Astrocyte of the cerebellum (primary cell): Measurements from ENCODE around the gene NOL4L.
A peak's percentile ranks its signal among the peaks of the same experiment; 100 is the strongest.

ENCODE experiments used
- DNase-seq: peaks from one replicate; pipeline ENCODE4 v3.0.0-alpha.2; 2011; ENCODE audit warnings: low read depth
- H3K4me3 ChIP-seq: 2 replicates; pipeline ENCODE4 v1.5.1; 2011; ENCODE audit warnings: mild to moderate bottlenecking, low read depth, low read length, moderate library complexity
- in situ Hi-C: cut with HindIII; loops from 2 replicates; pipeline ENCODE4 v1.10.0; 2017; ENCODE audit warnings: low sequenced_read_pairs
- TF ChIP-seq, protein P1 (sequence below): IDR thresholded peaks from 2 replicates; pipeline ENCODE4 v1.5.1; 2012; ENCODE audit warnings: low read length, low read depth, moderate library complexity, mild to moderate bottlenecking; ENCODE audit errors: missing control alignments

The NOL4L gene

DNA sequence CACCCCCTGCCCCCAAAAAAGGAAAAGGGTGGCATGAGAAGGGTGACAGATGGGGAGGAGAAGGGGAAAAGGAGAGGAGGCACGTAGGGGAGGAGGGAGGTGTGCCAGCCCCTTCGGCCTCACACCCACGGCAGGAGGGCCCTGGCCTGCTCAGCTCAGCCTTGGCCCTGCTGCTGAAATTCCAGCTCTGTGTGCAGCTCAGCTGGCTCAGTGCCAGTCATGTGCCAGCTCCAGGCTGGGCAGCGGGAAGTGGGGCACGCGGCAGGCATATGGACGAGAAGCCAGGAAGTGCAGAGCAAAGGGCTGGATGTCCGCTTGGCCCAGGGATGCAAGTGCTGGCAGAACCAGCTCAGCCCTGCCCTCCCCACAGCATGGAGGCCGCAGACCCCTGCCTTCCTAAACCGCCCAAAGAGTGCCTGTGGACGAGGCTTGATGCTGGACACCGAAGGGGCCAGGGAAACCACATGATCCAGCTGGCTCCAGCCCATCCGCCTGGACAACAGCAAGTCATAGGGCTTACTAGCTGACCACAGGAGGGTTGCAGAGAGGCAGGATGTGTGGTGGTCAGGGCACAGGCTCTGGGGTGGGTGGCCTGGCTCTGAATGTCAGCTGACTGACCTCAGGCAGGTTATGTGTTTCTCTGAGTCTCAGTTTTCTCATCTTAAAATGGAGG, 60.2 kb downstream of the NOL4L start:
- no peak for DNase-seq
- in situ Hi-C loops = loop anchor here (25.0 kb wide), 1 partner anchor 112 kb away; no protein-coding TSS in a partner anchor
- H3K4me3 ChIP-seq = no peak overlapping the region
- TF ChIP-seq, protein P1, sequence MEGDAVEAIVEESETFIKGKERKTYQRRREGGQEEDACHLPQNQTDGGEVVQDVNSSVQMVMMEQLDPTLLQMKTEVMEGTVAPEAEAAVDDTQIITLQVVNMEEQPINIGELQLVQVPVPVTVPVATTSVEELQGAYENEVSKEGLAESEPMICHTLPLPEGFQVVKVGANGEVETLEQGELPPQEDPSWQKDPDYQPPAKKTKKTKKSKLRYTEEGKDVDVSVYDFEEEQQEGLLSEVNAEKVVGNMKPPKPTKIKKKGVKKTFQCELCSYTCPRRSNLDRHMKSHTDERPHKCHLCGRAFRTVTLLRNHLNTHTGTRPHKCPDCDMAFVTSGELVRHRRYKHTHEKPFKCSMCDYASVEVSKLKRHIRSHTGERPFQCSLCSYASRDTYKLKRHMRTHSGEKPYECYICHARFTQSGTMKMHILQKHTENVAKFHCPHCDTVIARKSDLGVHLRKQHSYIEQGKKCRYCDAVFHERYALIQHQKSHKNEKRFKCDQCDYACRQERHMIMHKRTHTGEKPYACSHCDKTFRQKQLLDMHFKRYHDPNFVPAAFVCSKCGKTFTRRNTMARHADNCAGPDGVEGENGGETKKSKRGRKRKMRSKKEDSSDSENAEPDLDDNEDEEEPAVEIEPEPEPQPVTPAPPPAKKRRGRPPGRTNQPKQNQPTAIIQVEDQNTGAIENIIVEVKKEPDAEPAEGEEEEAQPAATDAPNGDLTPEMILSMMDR = no peak

DNA sequence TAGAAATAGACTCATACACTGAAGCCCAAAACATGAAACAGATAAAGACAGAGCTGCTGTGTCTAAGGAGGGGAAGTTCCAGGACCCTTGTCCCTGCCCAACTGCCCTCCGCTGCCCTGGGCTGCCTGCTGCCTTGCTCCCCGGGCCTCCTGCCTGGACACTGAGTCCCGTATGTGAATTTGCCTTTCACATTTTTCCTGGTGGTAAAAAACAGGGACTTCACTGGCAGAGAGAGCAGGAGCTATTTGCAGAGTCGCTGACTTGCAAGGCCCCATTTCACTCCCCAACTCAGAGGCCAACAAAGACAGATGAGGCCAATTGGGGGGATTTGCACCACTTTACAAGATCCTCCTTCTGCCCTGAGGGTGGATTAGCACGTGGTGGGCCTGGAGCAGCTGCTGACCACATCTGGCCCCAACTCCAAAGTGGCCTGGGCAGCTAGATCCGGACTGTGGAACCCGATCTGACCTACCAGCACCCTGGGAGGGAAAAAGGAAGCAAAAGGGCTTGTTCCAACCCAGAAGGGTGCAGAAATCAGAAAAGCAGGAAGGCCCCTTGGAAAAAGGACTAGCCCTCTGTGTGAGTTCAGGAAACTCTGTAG, 61.4 kb downstream of the NOL4L start:
- in situ Hi-C loops = loop anchor here (25.0 kb wide), 1 partner anchor 114 kb away; no protein-coding TSS in a partner anchor
- TF ChIP-seq, protein P1 = no peak
- DNase-seq = no peak

DNA sequence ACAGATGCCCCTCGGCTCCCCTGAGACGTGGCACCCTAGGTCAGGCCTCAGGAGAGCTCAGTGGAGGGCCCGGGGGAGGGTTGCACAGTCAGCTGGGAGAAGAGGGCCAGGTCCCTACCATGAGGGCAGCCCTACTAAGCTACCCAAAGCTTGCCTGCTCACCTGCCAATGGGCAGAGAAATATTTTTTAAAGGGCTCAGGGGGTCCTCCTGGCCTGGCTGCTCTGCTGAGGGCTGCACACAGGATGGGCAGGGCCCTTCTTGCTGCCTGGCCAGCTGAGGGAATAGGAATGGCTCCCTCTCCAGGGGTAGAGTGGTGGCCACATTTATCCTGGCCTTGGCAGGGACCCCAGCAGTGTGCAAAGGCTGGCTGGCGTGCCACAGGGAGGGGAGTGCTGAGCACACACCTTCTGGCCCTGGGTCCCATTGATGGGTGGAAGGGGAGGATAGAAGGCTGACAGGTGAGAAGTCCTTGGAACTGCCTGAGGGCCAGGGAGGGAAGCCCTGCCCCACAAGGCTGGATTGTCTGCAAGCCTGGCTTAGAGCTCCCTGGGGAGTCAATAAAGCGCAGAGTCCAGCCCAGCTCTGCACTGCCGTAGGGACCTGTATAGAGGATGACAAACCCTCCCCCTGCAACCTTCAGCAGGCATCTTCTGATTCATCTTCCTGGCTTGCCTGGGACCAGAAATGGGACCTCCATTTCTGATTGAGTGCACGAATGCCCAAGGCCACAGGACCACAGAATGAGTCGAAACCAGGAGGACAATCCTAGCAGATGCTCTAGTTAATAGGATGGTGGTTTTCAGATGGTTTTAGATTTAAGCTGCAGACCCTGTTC, 62.1 kb downstream of the NOL4L start:
- TF ChIP-seq, protein P1 = no peak
- in situ Hi-C loops = loop anchor here (25.0 kb wide), 1 partner anchor 114 kb away; no protein-coding TSS in a partner anchor
- H3K4me3 ChIP-seq = no peak overlapping the region
- no peak for DNase-seq

More for the DNA sequence above, 61.4 kb downstream of the NOL4L start:
- H3K4me3 ChIP-seq = no peak overlapping the region

DNA sequence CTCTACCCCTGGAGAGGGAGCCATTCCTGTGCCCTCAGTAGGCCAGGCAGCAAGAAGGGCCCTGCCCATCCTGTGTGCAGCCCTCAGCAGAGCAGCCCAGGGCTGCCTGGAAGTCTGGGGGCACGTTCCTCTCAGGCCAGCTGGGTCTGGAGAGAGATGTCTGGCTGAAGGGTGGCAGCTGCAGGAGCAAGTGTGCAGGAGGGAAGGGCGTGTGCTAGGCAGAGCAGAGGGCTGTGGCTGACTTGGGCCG, 62.7 kb downstream of the NOL4L start:
- no peak for DNase-seq
- TF ChIP-seq, protein P1 = no peak
- H3K4me3 ChIP-seq = no peak overlapping the region
- in situ Hi-C loops = loop anchor here (25.0 kb wide), 1 partner anchor 115 kb away; no protein-coding TSS in a partner anchor

DNA sequence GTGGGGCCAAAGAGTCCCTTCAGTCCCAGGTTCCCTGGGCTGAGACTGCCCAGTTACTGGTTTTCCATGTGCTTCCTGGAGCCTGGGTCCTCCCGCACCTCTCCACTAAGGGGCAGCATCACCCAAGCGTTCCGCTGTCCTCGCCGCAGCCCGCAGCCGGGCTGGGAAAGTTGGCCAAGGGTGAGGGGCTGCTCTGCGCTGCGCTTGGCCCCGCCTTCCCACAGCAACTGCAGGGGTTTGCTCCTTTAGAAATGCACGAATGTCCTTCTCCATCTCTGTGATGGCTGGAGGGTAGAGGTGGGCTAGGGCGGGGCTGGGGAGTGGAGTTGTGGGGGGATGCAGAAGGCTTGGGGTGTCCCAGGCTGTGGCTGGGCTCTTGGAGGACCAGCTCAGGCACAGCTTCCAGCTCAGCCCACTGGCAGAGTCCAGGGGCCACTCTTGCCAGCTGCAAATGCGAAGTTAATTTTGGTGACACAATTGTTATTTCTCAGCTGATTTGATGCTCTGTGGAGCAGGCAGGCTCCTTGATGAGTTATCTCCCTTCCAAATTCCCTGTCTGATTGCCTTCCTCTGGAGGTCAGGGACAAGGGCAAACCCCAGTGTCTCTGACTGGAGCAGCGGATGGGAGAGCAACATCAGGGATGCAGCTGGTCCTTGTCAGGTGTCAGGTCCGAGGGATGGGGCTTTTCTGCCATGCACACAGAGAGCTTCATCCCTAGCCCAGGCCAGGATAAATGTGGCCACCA, 63.2 kb downstream of the NOL4L start:
- no peak overlapping the region for H3K4me3 ChIP-seq
- TF ChIP-seq, protein P1 = peak; percentile 84
- no peak for DNase-seq
- in situ Hi-C loops = loop anchor here (25.0 kb wide), 1 partner anchor 115 kb away; no protein-coding TSS in a partner anchor

DNA sequence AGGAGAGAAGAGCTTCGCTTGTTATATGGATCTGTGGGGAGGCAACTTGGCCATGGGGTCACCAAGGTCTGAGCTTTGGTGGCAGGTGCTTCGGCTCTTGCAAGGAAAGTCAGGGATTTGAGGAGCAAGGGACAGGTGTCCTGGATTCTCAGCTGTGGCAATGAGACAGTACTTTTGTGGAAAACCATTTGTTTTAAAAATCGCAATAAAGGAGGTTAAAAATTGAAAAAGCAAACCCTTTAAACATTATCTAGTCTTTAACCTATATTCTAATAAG, 64.3 kb downstream of the NOL4L start:
- in situ Hi-C loops = loop anchor here (25.0 kb wide), 1 partner anchor 116 kb away; no protein-coding TSS in a partner anchor
- no peak for DNase-seq
- H3K4me3 ChIP-seq = no peak overlapping the region
- TF ChIP-seq, protein P1 = no peak
